OCI-LY1 (cell line): Measurements from ENCODE around the gene CCDC85C.

Experiments used
- EZH2 ChIP-seq: fragments of 200-600 bp; sonication (generic), shearing (Covaris generic); IDR thresholded peaks from 2 replicates; pipeline ENCODE4 v1.8.0; 2017; ENCODE audit warnings: borderline replicate concordance, mixed run types, mild to moderate bottlenecking, antibody characterized with exemption, low read length, moderate library complexity, mixed read lengths
- TF ChIP-seq, protein P1 (sequence below): fragments of 200-600 bp; sonication (generic), shearing (Covaris generic); IDR thresholded peaks from 2 replicates; pipeline ENCODE4 v1.5.1; 2017; ENCODE audit warnings: mild to moderate bottlenecking, antibody characterized with exemption, low read length, moderate library complexity, mixed read lengths

DNA sequence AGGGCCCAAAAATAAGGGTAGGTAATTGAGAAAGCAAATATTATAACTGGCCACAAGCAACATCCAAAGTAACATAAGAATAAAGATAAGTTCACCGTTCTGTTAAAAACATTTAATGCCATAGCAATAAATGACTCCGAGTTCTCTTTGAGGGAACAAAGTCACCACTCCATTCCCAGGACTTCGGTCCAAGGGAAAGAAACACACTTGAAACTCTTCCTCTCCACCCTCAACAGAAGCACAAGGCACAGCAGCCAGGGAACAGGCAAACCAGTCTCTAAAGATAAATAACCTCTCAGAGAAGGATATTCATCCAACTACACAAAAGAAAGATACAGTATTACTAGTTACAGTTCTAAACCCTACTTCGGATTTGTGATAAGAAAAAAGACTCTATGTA is 125.9 kb downstream of the CCDC85C start:
- TF ChIP-seq, protein P1, sequence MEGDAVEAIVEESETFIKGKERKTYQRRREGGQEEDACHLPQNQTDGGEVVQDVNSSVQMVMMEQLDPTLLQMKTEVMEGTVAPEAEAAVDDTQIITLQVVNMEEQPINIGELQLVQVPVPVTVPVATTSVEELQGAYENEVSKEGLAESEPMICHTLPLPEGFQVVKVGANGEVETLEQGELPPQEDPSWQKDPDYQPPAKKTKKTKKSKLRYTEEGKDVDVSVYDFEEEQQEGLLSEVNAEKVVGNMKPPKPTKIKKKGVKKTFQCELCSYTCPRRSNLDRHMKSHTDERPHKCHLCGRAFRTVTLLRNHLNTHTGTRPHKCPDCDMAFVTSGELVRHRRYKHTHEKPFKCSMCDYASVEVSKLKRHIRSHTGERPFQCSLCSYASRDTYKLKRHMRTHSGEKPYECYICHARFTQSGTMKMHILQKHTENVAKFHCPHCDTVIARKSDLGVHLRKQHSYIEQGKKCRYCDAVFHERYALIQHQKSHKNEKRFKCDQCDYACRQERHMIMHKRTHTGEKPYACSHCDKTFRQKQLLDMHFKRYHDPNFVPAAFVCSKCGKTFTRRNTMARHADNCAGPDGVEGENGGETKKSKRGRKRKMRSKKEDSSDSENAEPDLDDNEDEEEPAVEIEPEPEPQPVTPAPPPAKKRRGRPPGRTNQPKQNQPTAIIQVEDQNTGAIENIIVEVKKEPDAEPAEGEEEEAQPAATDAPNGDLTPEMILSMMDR = no peak
- TF ChIP-seq EZH2 = no peak
